DMS 273 treated with DMSO at 0.1 percent for 48 hours (cell line): ENCODE measurements around the gene PSTPIP1.
"Not testable (repeated sequence)": the region's sequence is repeated elsewhere in the genome, so short reads cannot be mapped to it uniquely, and the experiment has no call there.

Experiments used
- DNase-seq: peaks from one replicate; lab custom pipeline; 2025; lab: John Stamatoyannopoulos, UW

Gene PSTPIP1

DNA sequence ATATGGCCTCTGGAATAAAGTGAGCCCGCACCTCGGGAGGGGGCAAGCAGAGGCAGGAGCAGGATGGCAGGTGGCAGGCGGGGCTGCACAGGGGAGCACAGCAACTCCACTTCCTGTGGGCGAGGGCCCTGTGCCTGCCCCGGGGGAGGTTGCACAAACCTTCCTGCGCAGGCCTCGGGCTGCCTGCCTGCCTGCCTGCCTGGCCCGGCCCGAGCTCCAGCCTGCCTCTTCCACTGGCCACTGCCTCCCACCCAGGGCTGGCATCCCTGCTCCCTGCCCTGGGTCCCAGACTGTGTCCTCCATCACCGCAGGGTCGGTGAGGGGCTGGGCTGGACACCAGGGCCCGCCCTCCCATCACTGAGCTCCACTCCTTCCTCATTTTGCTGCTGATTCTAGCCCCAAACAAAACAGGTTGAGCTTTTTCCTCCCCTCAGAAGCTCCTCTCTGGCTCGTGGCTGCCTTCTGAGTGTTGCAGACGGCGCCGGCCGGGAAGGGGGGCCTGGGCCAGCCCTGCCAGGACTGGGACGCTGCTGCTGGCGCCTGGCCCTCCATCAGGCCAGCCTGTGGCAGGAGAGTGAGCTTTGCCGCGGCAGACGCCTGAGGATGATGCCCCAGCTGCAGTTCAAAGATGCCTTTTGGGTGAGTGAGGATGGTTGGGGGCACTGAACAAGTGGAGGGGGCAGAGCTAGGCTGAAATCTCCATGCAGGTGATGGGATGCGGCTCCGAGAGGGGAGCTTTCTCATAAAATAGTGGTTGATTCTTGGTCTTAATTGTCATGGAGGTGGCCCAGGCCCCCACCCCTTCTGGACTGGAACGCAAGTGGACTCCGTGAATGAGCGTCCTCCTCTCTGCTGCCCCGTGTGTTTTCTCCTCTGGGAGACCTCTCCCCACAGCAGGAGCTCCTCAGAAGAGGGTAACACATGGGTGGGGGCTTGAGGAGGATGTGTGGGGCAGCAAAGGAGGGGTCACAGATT, at the start of gene PSTPIP1:
Gene PSTPIP1, plus strand, starts transcription at position 156 of the 975 bp plus-strand sequence. Its CDS starts 448 bp downstream, at position 604.
- no peak for DNase-seq

DNA sequence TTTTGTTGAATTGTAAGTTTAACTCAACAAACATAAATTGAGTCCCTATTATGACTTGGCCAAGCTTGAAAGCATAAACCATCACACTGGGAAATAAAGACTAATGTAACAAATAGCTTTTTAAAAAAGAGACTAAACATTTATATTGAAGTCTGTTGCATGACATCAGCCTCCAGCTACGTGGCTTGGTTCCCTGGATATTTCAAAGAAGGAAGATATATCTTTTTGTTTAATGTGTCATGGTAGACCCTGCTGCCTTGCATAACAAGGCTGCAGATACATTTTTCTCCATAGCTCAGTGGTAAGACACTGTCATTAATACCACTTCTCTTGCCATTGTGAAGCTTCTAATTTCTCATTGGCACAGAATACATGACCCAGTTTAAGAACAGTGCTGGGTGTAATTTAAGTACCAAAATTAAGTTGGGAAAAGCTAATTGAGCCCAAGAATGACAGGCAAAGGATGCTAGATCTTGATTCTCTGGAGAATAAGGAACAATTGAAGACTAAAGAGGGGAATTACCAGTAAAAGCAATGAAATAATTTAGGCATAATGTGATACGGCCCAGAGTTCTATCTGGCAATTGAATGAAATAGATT, 49.3 kb upstream of the PSTPIP1 start:
- no peak for DNase-seq

GRCh38 chr15:76947454-76947853, 47.5 kb upstream of the PSTPIP1 start:
- no peak for DNase-seq

- DNase-seq = no peak
Measured at GRCh38 chr15:76951220-76951619, 43.7 kb upstream of the PSTPIP1 start.

DNA sequence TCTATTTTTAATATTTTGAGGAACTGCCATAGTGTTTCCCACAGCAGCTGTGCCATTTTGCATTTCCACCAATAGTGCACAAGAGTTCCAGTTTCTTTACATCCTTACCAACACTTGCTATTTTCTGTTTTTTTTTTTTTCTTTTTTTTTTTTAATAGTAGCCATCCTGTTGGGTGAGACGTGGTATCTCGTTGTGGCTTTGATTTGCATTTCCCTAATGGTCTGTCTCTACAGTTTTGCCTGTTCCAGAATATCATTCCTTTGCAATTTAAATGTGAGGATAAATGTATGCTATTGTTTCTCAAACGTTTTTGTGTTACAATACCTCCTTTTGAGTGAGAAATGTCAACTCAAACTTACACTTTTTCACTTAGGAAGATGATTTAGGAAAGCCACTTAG, 41.0 kb upstream of the PSTPIP1 start:
- no peak for DNase-seq

DNA sequence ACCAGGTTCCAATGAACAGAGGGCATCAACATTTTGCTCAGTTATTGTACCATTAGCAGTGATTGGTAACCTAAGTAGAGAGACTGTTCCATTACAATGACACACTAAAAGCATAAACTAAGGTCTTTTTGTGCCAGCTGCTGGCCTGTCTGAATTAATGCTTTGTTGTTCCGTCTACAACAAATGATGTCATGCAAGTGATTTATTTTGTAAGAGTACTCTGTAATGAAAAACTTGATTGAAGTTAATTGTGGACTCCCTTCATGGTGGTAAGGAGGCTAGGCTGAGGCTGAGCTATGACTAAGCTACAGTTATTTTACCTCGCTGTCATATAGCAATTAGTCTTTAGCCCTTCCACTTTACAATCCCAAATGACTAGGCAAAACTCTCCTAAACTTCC, 40.2 kb upstream of the PSTPIP1 start:
- DNase-seq = no peak

- DNase-seq = no peak
Measured at GRCh38 chr15:76961268-76962011, 33.5 kb upstream of the PSTPIP1 start.

DNA sequence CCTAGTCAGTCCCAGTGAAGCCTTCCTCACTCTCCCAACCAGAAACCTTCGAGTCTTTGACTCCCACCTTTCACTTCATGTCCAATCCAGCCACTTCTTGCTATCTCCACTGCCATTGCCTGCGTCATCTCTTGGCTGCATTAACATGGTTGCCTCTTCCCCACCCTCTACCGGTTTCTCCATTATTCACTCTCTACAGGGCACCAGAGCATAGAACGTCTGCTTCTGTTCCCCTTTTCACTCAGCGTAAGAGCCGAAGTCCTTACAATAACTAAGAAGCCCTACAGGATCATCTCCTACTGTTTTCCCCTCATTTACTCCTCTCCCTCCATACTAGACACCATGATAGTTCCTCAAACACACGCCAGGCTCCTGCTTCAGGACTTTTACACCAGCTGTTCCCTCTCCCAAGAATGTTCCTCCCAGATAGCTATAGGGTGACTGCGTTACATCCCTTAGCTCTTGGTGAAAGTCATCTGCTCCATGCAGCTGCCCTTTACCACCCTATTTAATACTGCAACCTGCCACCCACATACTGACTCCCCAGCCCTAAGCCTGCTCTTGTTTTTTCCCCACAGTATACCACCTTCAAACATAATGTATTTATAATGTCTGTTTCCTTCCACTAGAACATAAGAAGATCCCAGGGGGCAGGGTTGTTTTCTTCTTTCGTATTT, 32.5 kb upstream of the PSTPIP1 start:
- no peak for DNase-seq

GRCh38 chr15:76963596-76963995, 31.3 kb upstream of the PSTPIP1 start:
- no peak for DNase-seq

DNA sequence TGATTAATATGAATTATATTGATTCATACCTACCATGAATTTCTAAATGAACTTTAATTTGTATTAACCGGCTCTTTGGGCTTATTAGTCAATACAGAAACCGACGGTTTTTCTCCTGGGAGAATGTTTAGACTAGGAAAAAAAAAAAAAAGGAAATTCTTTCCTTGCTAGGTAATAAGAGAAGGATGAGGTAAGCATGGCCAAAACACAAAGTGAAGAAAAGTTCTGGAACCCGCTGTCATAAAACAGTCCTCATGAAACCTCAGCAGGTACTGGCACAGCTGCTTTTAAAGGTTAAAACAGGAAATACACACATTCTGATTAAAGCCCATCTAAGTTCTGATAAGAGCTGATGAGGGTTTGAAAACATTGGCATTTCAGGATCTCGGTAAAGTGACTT, 30.8 kb upstream of the PSTPIP1 start:
- no peak for DNase-seq

- not testable (repeated sequence) for DNase-seq
Measured at GRCh38 chr15:76966051-76966450, 28.9 kb upstream of the PSTPIP1 start.

- DNase-seq = no peak
Measured at GRCh38 chr15:76967067-76967466, 27.9 kb upstream of the PSTPIP1 start.

DNA sequence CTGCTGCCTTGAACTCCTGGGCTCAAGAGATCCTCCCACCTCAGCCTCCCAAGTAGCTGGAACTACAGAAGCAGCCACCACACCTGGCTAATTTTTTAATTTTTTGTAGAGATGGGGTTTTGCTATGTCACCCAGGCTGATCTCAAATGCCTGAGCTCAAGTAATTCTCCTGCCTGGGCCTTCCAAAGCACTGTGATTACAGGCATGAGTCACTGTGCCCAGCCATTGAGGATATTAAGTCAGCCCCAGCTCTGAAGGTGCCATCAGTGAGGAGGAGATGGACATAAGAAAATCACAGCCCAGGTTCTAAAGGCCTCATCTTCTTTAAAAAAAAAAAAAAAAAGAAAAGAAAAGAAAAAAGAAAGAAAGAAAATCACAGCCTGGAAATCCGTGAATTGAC, 26.6 kb upstream of the PSTPIP1 start:
- DNase-seq = no peak

- no peak for DNase-seq
Measured at GRCh38 chr15:76972389-76973361, 22.3 kb upstream of the PSTPIP1 start.

DNA sequence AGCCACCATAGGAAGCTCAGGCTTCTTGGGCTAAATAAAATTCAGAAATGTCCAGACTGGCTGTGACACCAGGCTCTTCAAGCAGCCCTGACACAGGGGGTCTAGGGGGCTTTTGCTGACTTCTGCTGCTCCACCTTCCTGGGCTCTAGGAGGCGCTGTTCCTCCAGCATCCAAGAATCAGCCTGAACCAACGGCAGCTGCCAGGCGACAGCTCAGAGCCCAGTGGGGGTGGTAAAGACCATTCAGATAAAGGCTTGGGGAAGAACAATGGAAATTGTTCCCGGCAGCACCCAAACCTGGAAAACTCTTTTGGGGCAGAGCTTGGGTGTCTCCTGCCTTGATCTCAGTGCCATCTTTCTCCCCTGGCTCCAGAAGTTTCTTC, 21.6 kb upstream of the PSTPIP1 start:
- DNase-seq = no peak

DNA sequence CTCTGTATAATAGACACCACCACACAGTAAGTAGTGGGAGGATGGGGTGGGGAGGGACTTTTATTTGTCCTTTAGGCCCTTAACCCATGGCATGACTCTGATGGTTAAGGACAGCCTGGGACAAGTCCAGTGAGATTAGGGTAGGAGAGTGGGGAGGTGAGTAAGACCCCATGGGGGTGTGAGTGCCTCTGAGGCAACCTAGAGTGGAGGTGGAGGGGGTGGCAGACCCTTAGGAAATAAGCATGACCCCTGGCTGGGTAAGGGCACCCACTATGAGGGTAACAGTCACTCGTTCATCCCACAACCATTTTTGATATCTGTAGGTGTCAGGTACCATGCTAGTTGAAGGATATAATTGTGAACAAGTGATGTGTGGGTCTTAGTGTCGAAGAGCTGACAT, 21.0 kb upstream of the PSTPIP1 start:
- no peak for DNase-seq

DNA sequence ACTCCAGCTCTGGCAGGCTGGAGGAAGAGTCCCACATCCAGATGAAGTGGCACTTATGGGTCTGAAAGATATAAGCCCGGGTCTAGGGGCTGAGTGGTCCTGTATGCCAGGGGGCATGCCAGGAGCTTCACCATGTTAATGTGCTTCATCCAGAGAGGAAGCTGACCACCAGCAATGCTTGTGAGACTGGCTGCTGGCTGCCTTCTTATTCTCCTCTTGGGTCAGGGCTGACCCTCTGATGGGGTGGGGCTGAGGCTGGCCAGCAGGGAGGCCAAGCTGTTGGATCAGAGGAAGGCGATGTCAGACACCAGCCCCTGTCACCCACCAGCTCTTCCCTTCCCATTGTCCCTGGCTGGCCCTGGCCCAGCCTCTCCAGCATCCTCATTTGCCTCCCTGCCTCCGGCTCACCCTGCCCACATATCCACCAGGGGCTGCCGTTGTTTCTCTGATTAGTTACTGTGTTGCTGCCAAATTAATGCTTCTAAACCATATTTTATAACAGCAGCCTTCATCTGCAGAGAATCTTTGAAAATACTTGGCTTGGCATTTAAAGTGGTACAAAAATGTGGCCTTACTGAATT, 20.4 kb upstream of the PSTPIP1 start:
- no peak for DNase-seq

DNA sequence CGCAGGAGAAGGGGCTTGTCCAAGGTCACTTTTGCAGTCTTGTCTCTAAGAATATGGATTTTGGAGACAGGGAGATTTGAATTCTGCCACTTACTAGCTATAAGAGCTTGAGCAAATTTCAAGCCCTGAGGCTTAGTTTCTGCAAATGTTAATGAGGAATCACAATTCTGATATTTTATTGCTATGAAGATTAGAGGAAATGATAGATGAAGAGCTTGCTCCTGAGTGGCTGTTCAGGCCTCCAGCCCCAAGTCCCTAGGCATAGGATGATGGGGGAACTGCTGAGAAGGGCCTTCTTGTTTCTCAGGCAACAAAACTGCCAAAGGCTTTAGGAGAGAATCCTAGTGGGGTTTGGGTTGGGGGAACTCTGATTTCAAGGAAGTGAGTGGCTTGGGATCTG, 18.8 kb upstream of the PSTPIP1 start:
- DNase-seq = no peak

GRCh38 chr15:76976572-76977270, 18.2 kb upstream of the PSTPIP1 start:
- no peak for DNase-seq
